ENCODE measurements around the gene KRTAP16-1. TPM values are rescaled to one million over a fixed set of nuclear protein-coding genes. Genes with fewer than 3 reads are reported as not detected.

KRTAP16-1 gene
- polyA plus RNA-seq, 1 donor (not counting 4 experiments of a cell fraction or from before 2014, with no cell fraction given), result not detected

- DNase-seq (ENCODE audit: low read depth, low spot score), result no peak
- Histone ChIP-seq H4K20me1 (ENCODE audit: control insufficient read depth, extremely low read depth, insufficient read depth, low read length) (no peaks in the 10 kb centered on the region), H3K4me2 (ENCODE audit: control insufficient read depth, extremely low read depth, insufficient read depth, low read depth, low read length) (no peak overlapping the region), H3K9me3 (ENCODE audit: control insufficient read depth, low read depth, low read length) (no peaks in the 10 kb centered on the region), H3K79me2 (ENCODE audit: control insufficient read depth, insufficient read depth, low read length) (no peaks in the 10 kb centered on the region), H3K9me1 (ENCODE audit: control insufficient read depth, extremely low read depth, insufficient read depth, low read length) (no peaks in the 10 kb centered on the region), H3K36me3 (ENCODE audit: control insufficient read depth in 2 of 2, extremely low read depth in 1 of 2, insufficient read depth in 2 of 2, low read length in 2 of 2) (no peaks in the 10 kb centered on the region), H3K27ac (ENCODE audit: control insufficient read depth, insufficient read depth, low read length) (no peak overlapping the region), H2AFZ (ENCODE audit: control insufficient read depth, low read length) (no peak overlapping the region), H3K27me3 (ENCODE audit: control insufficient read depth, extremely low read depth, insufficient read depth, low read length) (no peaks in the 10 kb centered on the region), H3K4me1 (ENCODE audit: control insufficient read depth, extremely low read depth, insufficient read depth, low read length) (no peaks in the 10 kb centered on the region), H3K9ac (ENCODE audit: control insufficient read depth, extremely low read depth, insufficient read depth, low read length) (no peak overlapping the region), H3K4me3 (ENCODE audit: control insufficient read depth in 2 of 3, extremely low read depth in 1 of 3, insufficient read depth in 2 of 3, low read depth in 1 of 3, low read length in 3 of 3) (no peak overlapping the region)
- TF ChIP-seq EZH2 (IDR thresholded peaks at IDR 0.05; ENCODE audit: low read length) (no peak), CTCF (optimal IDR thresholded peaks at IDR 0.05 in 1 of 3, IDR thresholded peaks at IDR 0.05 in 1 of 3, conservative IDR thresholded peaks at IDR 0.05 in 1 of 3; ENCODE audit: extremely low read depth in 1 of 3, insufficient read depth in 2 of 3, low read length in 3 of 3) (peak; percentile 47 to 74 (median 72))
- dilution Hi-C loops (cut with MboI; ENCODE audit: extremely low pct_ligation_motif_present, low sequenced_read_pairs), result no loop called here
- FAIRE-seq, result peak; percentile 84
Measured at GRCh38 chr17:41324180-41325075, 15.3 kb upstream of the KRTAP16-1 start.

- H3K27me3 ChIP-seq (ENCODE audit: control insufficient read depth, extremely low read depth, insufficient read depth, low read length), result no peaks in the 10 kb centered on the region
- no peak overlapping the region for H2AFZ ChIP-seq (ENCODE audit: control insufficient read depth, low read length)
- no peak for DNase-seq (ENCODE audit: low read depth, low spot score)
- dilution Hi-C loops (cut with MboI; ENCODE audit: extremely low pct_ligation_motif_present, low sequenced_read_pairs), result no loop called here
- no peak for FAIRE-seq
- H3K36me3 ChIP-seq (ENCODE audit: control insufficient read depth in 2 of 2, extremely low read depth in 1 of 2, insufficient read depth in 2 of 2, low read length in 2 of 2), result no peaks in the 10 kb centered on the region
- H3K9ac ChIP-seq (ENCODE audit: control insufficient read depth, extremely low read depth, insufficient read depth, low read length), result no peak overlapping the region
- no peak overlapping the region for H3K27ac ChIP-seq (ENCODE audit: control insufficient read depth, insufficient read depth, low read length)
- no peaks in the 10 kb centered on the region for H3K4me1 ChIP-seq (ENCODE audit: control insufficient read depth, extremely low read depth, insufficient read depth, low read length)
- no peaks in the 10 kb centered on the region for H3K9me1 ChIP-seq (ENCODE audit: control insufficient read depth, extremely low read depth, insufficient read depth, low read length)
- H4K20me1 ChIP-seq (ENCODE audit: control insufficient read depth, extremely low read depth, insufficient read depth, low read length), result no peaks in the 10 kb centered on the region
- H3K4me2 ChIP-seq (ENCODE audit: control insufficient read depth, extremely low read depth, insufficient read depth, low read depth, low read length), result no peak overlapping the region
- H3K4me3 ChIP-seq (ENCODE audit: control insufficient read depth in 2 of 3, extremely low read depth in 1 of 3, insufficient read depth in 2 of 3, low read depth in 1 of 3, low read length in 3 of 3), result no peak overlapping the region
- no peak for TF ChIP-seq CTCF (optimal IDR thresholded peaks at IDR 0.05 in 1 of 3, IDR thresholded peaks at IDR 0.05 in 1 of 3, conservative IDR thresholded peaks at IDR 0.05 in 1 of 3; ENCODE audit: extremely low read depth in 1 of 3, insufficient read depth in 2 of 3, low read length in 3 of 3)
- H3K79me2 ChIP-seq (ENCODE audit: control insufficient read depth, insufficient read depth, low read length), result no peaks in the 10 kb centered on the region
- H3K9me3 ChIP-seq (ENCODE audit: control insufficient read depth, low read depth, low read length), result no peaks in the 10 kb centered on the region
Measured at GRCh38 chr17:41322903-41323895, 14.1 kb upstream of the KRTAP16-1 start.

Measured in keratinocyte (primary cell).